SK-N-MC (cell line): ENCODE measurements around the gene REPS2.

Source experiments
- DNase-seq: peaks from one replicate; pipeline ENCODE4 v3.0.0-alpha.2; 2011; ENCODE audit warnings: low read depth, low spot score
- H3K27ac ChIP-seq: fragments of 200-600 bp; sonication (generic); 2 replicates; pipeline ENCODE4 v1.5.1; 2016; ENCODE audit warnings: mixed run types
- H3K36me3 ChIP-seq: fragments of 200-600 bp; sonication (generic); 2 replicates; pipeline ENCODE4 v1.6.1; 2017; ENCODE audit warnings: antibody characterized with exemption, low read length, mixed read lengths; ENCODE audit not compliant: insufficient read depth
- H3K4me3 ChIP-seq: fragments of 200-600 bp; sonication (generic); 2 replicates; pipeline ENCODE4 v1.5.1; 2016
- H3K9ac ChIP-seq: fragments of 200-600 bp; sonication (generic); 2 replicates; pipeline ENCODE4 v1.8.0; 2017; ENCODE audit warnings: mixed run types, mixed read lengths; ENCODE audit not compliant: insufficient read length
- H3K9me3 ChIP-seq: fragments of 200-600 bp; sonication (generic); 2 replicates; pipeline ENCODE4 v1.6.1; 2017; ENCODE audit warnings: low read depth, mild to moderate bottlenecking, antibody characterized with exemption, low read length, moderate library complexity, mixed read lengths
- EZH2 ChIP-seq: fragments of 200-600 bp; sonication (generic); IDR thresholded peaks from one replicate; pipeline ENCODE4 v1.6.1; 2017; ENCODE audit warnings: antibody characterized with exemption
- FOXP2 ChIP-seq: optimal IDR thresholded peaks from 2 replicates; pipeline ENCODE3; 2011; ENCODE audit warnings: mild to moderate bottlenecking, moderate library complexity; ENCODE audit not compliant: insufficient read depth; ENCODE audit errors: extremely low read length, control extremely low read depth
- POLR2AphosphoS5 ChIP-seq: IDR thresholded peaks from 2 replicates; pipeline ENCODE4 v1.6.1; 2012; ENCODE audit warnings: mild to moderate bottlenecking, low read depth, low read length, borderline replicate concordance

Gene REPS2

GRCh38 chrX:17021851-17022604, 75.6 kb downstream of the REPS2 start:
- no peak for DNase-seq
- H3K4me3 ChIP-seq = no peak overlapping the region
- H3K36me3 ChIP-seq = no peaks in the 10 kb centered on the region
- no peak overlapping the region for H3K27ac ChIP-seq
- H3K9me3 ChIP-seq = no peaks in the 10 kb centered on the region
- H3K9ac ChIP-seq = no peak overlapping the region
- no peak for TF ChIP-seq POLR2AphosphoS5
- TF ChIP-seq FOXP2 = no peak
- TF ChIP-seq EZH2 = no peak

GRCh38 chrX:17023661-17024060, 77.2 kb downstream of the REPS2 start:
- Histone ChIP-seq H3K4me3 (no peak overlapping the region), H3K36me3 (no peaks in the 10 kb centered on the region), H3K9me3 (no peaks in the 10 kb centered on the region), H3K27ac (no peak overlapping the region), H3K9ac (no peak overlapping the region)
- no peak for DNase-seq
- no peak for TF ChIP-seq EZH2
- TF ChIP-seq POLR2AphosphoS5 = no peak
- no peak for TF ChIP-seq FOXP2

- DNase-seq = no peak
- Histone ChIP-seq H3K4me3 (no peak overlapping the region), H3K36me3 (no peaks in the 10 kb centered on the region), H3K9me3 (no peaks in the 10 kb centered on the region), H3K9ac (no peak overlapping the region), H3K27ac (no peak overlapping the region)
- TF ChIP-seq POLR2AphosphoS5 = no peak
- no peak for TF ChIP-seq EZH2
- no peak for TF ChIP-seq FOXP2
Measured at GRCh38 chrX:17024886-17025285, 78.4 kb downstream of the REPS2 start.

- H3K4me3 ChIP-seq = no peak overlapping the region
- DNase-seq = no peak
- TF ChIP-seq FOXP2 (no peak), EZH2 (no peak), POLR2AphosphoS5 (no peak)
- H3K9ac ChIP-seq = no peak overlapping the region
- no peaks in the 10 kb centered on the region for H3K9me3 ChIP-seq
- H3K27ac ChIP-seq = no peak overlapping the region
- H3K36me3 ChIP-seq = no peaks in the 10 kb centered on the region
Measured at GRCh38 chrX:17025621-17026302, 79.3 kb downstream of the REPS2 start.

GRCh38 chrX:17027931-17028330, 81.5 kb downstream of the REPS2 start:
- no peak overlapping the region for H3K9ac ChIP-seq
- DNase-seq = no peak
- H3K9me3 ChIP-seq = no peaks in the 10 kb centered on the region
- no peak overlapping the region for H3K27ac ChIP-seq
- H3K36me3 ChIP-seq = no peaks in the 10 kb centered on the region
- TF ChIP-seq POLR2AphosphoS5 (no peak), FOXP2 (no peak), EZH2 (no peak)
- no peak overlapping the region for H3K4me3 ChIP-seq

- no peak for TF ChIP-seq FOXP2
- no peak for TF ChIP-seq EZH2
- DNase-seq = no peak
- no peaks in the 10 kb centered on the region for H3K36me3 ChIP-seq
- no peaks in the 10 kb centered on the region for H3K9me3 ChIP-seq
- H3K4me3 ChIP-seq = no peak overlapping the region
- H3K9ac ChIP-seq = no peak overlapping the region
- H3K27ac ChIP-seq = no peak overlapping the region
Measured at GRCh38 chrX:17028356-17028755, 81.9 kb downstream of the REPS2 start.

- no peaks in the 10 kb centered on the region for H3K9me3 ChIP-seq
- DNase-seq = no peak
- no peak overlapping the region for H3K27ac ChIP-seq
- no peaks in the 10 kb centered on the region for H3K36me3 ChIP-seq
- no peak overlapping the region for H3K4me3 ChIP-seq
- no peak overlapping the region for H3K9ac ChIP-seq
- TF ChIP-seq POLR2AphosphoS5 (no peak), FOXP2 (no peak), EZH2 (no peak)
Measured at GRCh38 chrX:17030092-17030491, 83.6 kb downstream of the REPS2 start.

GRCh38 chrX:17030580-17031270, 84.3 kb downstream of the REPS2 start:
- H3K27ac ChIP-seq = no peak overlapping the region
- no peak for TF ChIP-seq EZH2
- no peak for TF ChIP-seq POLR2AphosphoS5
- no peak for TF ChIP-seq FOXP2
- no peak overlapping the region for H3K9ac ChIP-seq
- no peaks in the 10 kb centered on the region for H3K36me3 ChIP-seq
- no peaks in the 10 kb centered on the region for H3K9me3 ChIP-seq
- H3K4me3 ChIP-seq = no peak overlapping the region
- DNase-seq = no peak
